T-helper 22 cell (primary cell): ENCODE measurements around the gene ZNF582.

Source experiments
- DNase-seq: peaks from one replicate; pipeline ENCODE4 v3.0.0-alpha.2; 2020; ENCODE audit warnings: low read depth

The ZNF582 gene

GRCh38 chr19:56393119-56394012 lies at the start of gene ZNF582:
Gene ZNF582, minus strand, starts transcription at chr19:56393534. Its CDS starts 1,782 bp downstream, at chr19:56391752.
- DNase-seq, result peak; percentile 80

- no peak for DNase-seq
These were observed 48.0 kb upstream of the ZNF582 start for GRCh38 chr19:56441206-56441792.

- no peak for DNase-seq
These were observed 30.6 kb upstream of the ZNF582 start for GRCh38 chr19:56423985-56424353.

- DNase-seq, result no peak
These were observed 30.1 kb upstream of the ZNF582 start for GRCh38 chr19:56423276-56423984.

- no peak for DNase-seq
These were observed 11.7 kb upstream of the ZNF582 start for GRCh38 chr19:56405062-56405461.

- DNase-seq, result no peak
These were observed 11.3 kb upstream of the ZNF582 start for GRCh38 chr19:56404705-56405056.

GRCh38 chr19:56403764-56404704 lies 10.7 kb upstream of the ZNF582 start, which contains the start of gene ZNF583:
Gene ZNF583, plus strand, starts transcription at chr19:56404332. Its CDS starts 2,783 bp downstream, at chr19:56407115.
- peak; percentile 80 for DNase-seq

- DNase-seq, result no peak
These were observed 9.9 kb upstream of the ZNF582 start for GRCh38 chr19:56403261-56403660.

- DNase-seq, result no peak
These were observed 7.2 kb upstream of the ZNF582 start for GRCh38 chr19:56400485-56400884.

GRCh38 chr19:56398809-56399208 lies 5.5 kb upstream of the ZNF582 start:
- no peak for DNase-seq

GRCh38 chr19:56383826-56384605 lies 9.3 kb downstream of the ZNF582 start:
- DNase-seq, result no peak

- DNase-seq, result no peak
These were observed 16.0 kb downstream of the ZNF582 start for GRCh38 chr19:56377105-56377924.

- no peak for DNase-seq
These were observed 21.1 kb downstream of the ZNF582 start for GRCh38 chr19:56372281-56372680.

- DNase-seq, result no peak
These were observed 23.3 kb downstream of the ZNF582 start for GRCh38 chr19:56369886-56370676.

GRCh38 chr19:56367829-56368711 lies 25.3 kb downstream of the ZNF582 start:
- DNase-seq, result peak; percentile 33

- DNase-seq, result no peak
These were observed 32.5 kb downstream of the ZNF582 start for GRCh38 chr19:56360841-56361240.

GRCh38 chr19:56356944-56357343 lies 36.4 kb downstream of the ZNF582 start:
- no peak for DNase-seq

GRCh38 chr19:56355517-56355916 lies 37.8 kb downstream of the ZNF582 start:
- DNase-seq, result no peak
